Activated naive CD4-positive, alpha-beta T cell treated with anti-CD3 and anti-CD28 coated beads for 36 hours (primary cell): ENCODE data around the gene CADPS. TPM values are rescaled to one million over a fixed set of nuclear protein-coding genes. Genes with fewer than 3 reads are reported as not detected.

Experiments
- CTCF ChIA-PET: fragments of 350-600 bp; sonication (Branson Sonifier 250); formaldehyde crosslinking; loops from one replicate; lab custom pipeline; 2021; ENCODE audit warnings: antibody characterized with exemption; lab: Charles Lee
- DNase-seq: peaks from one replicate; pipeline ENCODE4 v3.0.0-alpha.2; 2020
- H3K27ac Mint-ChIP-seq: one replicate; pipeline ENCODE4 v1.8.0; 2021; ENCODE audit warnings: mild to moderate bottlenecking, mixed read lengths
- H3K27me3 Mint-ChIP-seq: one replicate; pipeline ENCODE4 v1.8.0; 2021; ENCODE audit warnings: low read depth, mixed read lengths
- H3K36me3 Mint-ChIP-seq: one replicate; pipeline ENCODE4 v1.8.0; 2021; ENCODE audit warnings: low read depth, mixed read lengths
- H3K4me1 Mint-ChIP-seq: one replicate; pipeline ENCODE4 v1.8.0; 2021; ENCODE audit warnings: low read depth, mixed read lengths
- H3K4me3 Mint-ChIP-seq: one replicate; pipeline ENCODE4 v1.8.0; 2021; ENCODE audit warnings: mild to moderate bottlenecking, moderate library complexity, mixed read lengths
- H3K9me3 Mint-ChIP-seq: one replicate; pipeline ENCODE4 v1.8.0; 2021; ENCODE audit warnings: mixed read lengths
- intact Hi-C: fragments of 100-400 bp; cut with micrococcal nuclease; formaldehyde crosslinking; loops from one replicate; pipeline ENCODE4 v1.15.1; 2023
- total RNA-seq, 2 experiments: library from RNA; stranded (reverse); gene quantifications; one replicate each; pipeline ENCODE4 v1.2.3, GENCODE V29; 2021

Gene CADPS
- total RNA-seq, 2 experiments from 2014 or later = not detected

GRCh38 chr3:62542185-62542584, 333.0 kb downstream of the CADPS start:
- H3K4me3 Mint-ChIP-seq = no peak overlapping the region
- H3K27ac Mint-ChIP-seq = no peak overlapping the region
- intact Hi-C loops = no loop called here
- CTCF ChIA-PET = no interaction called here
- DNase-seq = no peak
- no peaks in the 10 kb centered on the region for H3K4me1 Mint-ChIP-seq
- no peaks in the 10 kb centered on the region for H3K36me3 Mint-ChIP-seq
- no peaks in the 10 kb centered on the region for H3K9me3 Mint-ChIP-seq
- peaks cover 4% of the 10 kb centered on the region for H3K27me3 Mint-ChIP-seq

GRCh38 chr3:62539762-62540161, 335.5 kb downstream of the CADPS start:
- Mint-ChIP-seq H3K9me3 (no peaks in the 10 kb centered on the region), H3K4me3 (no peak overlapping the region), H3K4me1 (no peaks in the 10 kb centered on the region), H3K27me3 (peaks cover 4% of the 10 kb centered on the region), H3K27ac (no peak overlapping the region), H3K36me3 (no peaks in the 10 kb centered on the region)
- no peak for DNase-seq
- intact Hi-C loops = no loop called here
- CTCF ChIA-PET = no interaction called here

GRCh38 chr3:62538691-62539356, 336.4 kb downstream of the CADPS start:
- Mint-ChIP-seq H3K36me3 (no peaks in the 10 kb centered on the region), H3K27me3 (peaks cover 4% of the 10 kb centered on the region), H3K27ac (no peak overlapping the region), H3K4me1 (no peaks in the 10 kb centered on the region), H3K4me3 (no peak overlapping the region), H3K9me3 (no peaks in the 10 kb centered on the region)
- CTCF ChIA-PET = no interaction called here
- no peak for DNase-seq
- intact Hi-C loops = no loop called here

- H3K9me3 Mint-ChIP-seq = no peaks in the 10 kb centered on the region
- H3K4me1 Mint-ChIP-seq = no peaks in the 10 kb centered on the region
- DNase-seq = no peak
- intact Hi-C loops = no loop called here
- peaks cover 8% of the 10 kb centered on the region for H3K27me3 Mint-ChIP-seq
- H3K36me3 Mint-ChIP-seq = no peaks in the 10 kb centered on the region
- CTCF ChIA-PET = no interaction called here
- H3K27ac Mint-ChIP-seq = no peak overlapping the region
- H3K4me3 Mint-ChIP-seq = no peak overlapping the region
Measured at GRCh38 chr3:62534326-62534725, 340.9 kb downstream of the CADPS start.

GRCh38 chr3:62532796-62533195, 342.4 kb downstream of the CADPS start:
- peaks cover 4% of the 10 kb centered on the region for H3K27me3 Mint-ChIP-seq
- H3K27ac Mint-ChIP-seq = no peak overlapping the region
- CTCF ChIA-PET = no interaction called here

GRCh38 chr3:62531981-62532380, 343.2 kb downstream of the CADPS start:
- peaks cover 4% of the 10 kb centered on the region for H3K27me3 Mint-ChIP-seq
- H3K36me3 Mint-ChIP-seq = no peaks in the 10 kb centered on the region
- H3K4me3 Mint-ChIP-seq = no peak overlapping the region
- intact Hi-C loops = no loop called here
- no peak overlapping the region for H3K27ac Mint-ChIP-seq
- H3K4me1 Mint-ChIP-seq = no peaks in the 10 kb centered on the region
- no peak for DNase-seq
- CTCF ChIA-PET = no interaction called here
- no peaks in the 10 kb centered on the region for H3K9me3 Mint-ChIP-seq

More at GRCh38 chr3:62532796-62533195, 342.4 kb downstream of the CADPS start:
- no peaks in the 10 kb centered on the region for H3K36me3 Mint-ChIP-seq
- H3K9me3 Mint-ChIP-seq = no peaks in the 10 kb centered on the region
- no peaks in the 10 kb centered on the region for H3K4me1 Mint-ChIP-seq
- intact Hi-C loops = no loop called here
- no peak for DNase-seq
- no peak overlapping the region for H3K4me3 Mint-ChIP-seq

GRCh38 chr3:62531493-62531892, 343.7 kb downstream of the CADPS start:
- no peak for DNase-seq
- H3K27me3 Mint-ChIP-seq = peaks cover 4% of the 10 kb centered on the region
- CTCF ChIA-PET = no interaction called here
- H3K4me3 Mint-ChIP-seq = no peak overlapping the region
- no peaks in the 10 kb centered on the region for H3K36me3 Mint-ChIP-seq
- H3K4me1 Mint-ChIP-seq = no peaks in the 10 kb centered on the region
- intact Hi-C loops = no loop called here
- no peak overlapping the region for H3K27ac Mint-ChIP-seq
- no peaks in the 10 kb centered on the region for H3K9me3 Mint-ChIP-seq

- CTCF ChIA-PET = no interaction called here
- peaks cover 8% of the 10 kb centered on the region for H3K27me3 Mint-ChIP-seq
- H3K36me3 Mint-ChIP-seq = no peaks in the 10 kb centered on the region
- no peaks in the 10 kb centered on the region for H3K9me3 Mint-ChIP-seq
- H3K4me1 Mint-ChIP-seq = no peaks in the 10 kb centered on the region
- H3K27ac Mint-ChIP-seq = no peak overlapping the region
- peak; percentile 48 for DNase-seq
- intact Hi-C loops = no loop called here
- H3K4me3 Mint-ChIP-seq = no peak overlapping the region
Measured at GRCh38 chr3:62529230-62529629, 346.0 kb downstream of the CADPS start.

GRCh38 chr3:62527474-62527873, 347.7 kb downstream of the CADPS start:
- H3K27me3 Mint-ChIP-seq = peaks cover 5% of the 10 kb centered on the region
- CTCF ChIA-PET = no interaction called here
- H3K27ac Mint-ChIP-seq = no peak overlapping the region
- DNase-seq = no peak
- no peaks in the 10 kb centered on the region for H3K9me3 Mint-ChIP-seq
- no peaks in the 10 kb centered on the region for H3K4me1 Mint-ChIP-seq
- H3K4me3 Mint-ChIP-seq = no peak overlapping the region
- no peaks in the 10 kb centered on the region for H3K36me3 Mint-ChIP-seq
- intact Hi-C loops = no loop called here

- no peaks in the 10 kb centered on the region for H3K9me3 Mint-ChIP-seq
- H3K4me1 Mint-ChIP-seq = no peaks in the 10 kb centered on the region
- CTCF ChIA-PET = no interaction called here
- no peaks in the 10 kb centered on the region for H3K36me3 Mint-ChIP-seq
- DNase-seq = no peak
- peaks cover 7% of the 10 kb centered on the region for H3K27me3 Mint-ChIP-seq
- H3K4me3 Mint-ChIP-seq = no peak overlapping the region
- intact Hi-C loops = no loop called here
- no peak overlapping the region for H3K27ac Mint-ChIP-seq
Measured at GRCh38 chr3:62525281-62525680, 349.9 kb downstream of the CADPS start.

- no peak for DNase-seq
- Mint-ChIP-seq H3K9me3 (no peaks in the 10 kb centered on the region), H3K36me3 (no peaks in the 10 kb centered on the region), H3K4me1 (no peaks in the 10 kb centered on the region), H3K27me3 (peaks cover 8% of the 10 kb centered on the region), H3K27ac (no peak overlapping the region), H3K4me3 (no peak overlapping the region)
- CTCF ChIA-PET = no interaction called here
- intact Hi-C loops = no loop called here
Measured at GRCh38 chr3:62523672-62524071, 351.5 kb downstream of the CADPS start.

- H3K4me3 Mint-ChIP-seq = no peak overlapping the region
- CTCF ChIA-PET = no interaction called here
- H3K4me1 Mint-ChIP-seq = no peaks in the 10 kb centered on the region
- intact Hi-C loops = no loop called here
- H3K27ac Mint-ChIP-seq = no peak overlapping the region
- H3K27me3 Mint-ChIP-seq = peaks cover 9% of the 10 kb centered on the region
- H3K9me3 Mint-ChIP-seq = no peaks in the 10 kb centered on the region
- DNase-seq = no peak
- H3K36me3 Mint-ChIP-seq = no peaks in the 10 kb centered on the region
Measured at GRCh38 chr3:62521464-62522105, 353.6 kb downstream of the CADPS start.

GRCh38 chr3:62503516-62503915, 371.7 kb downstream of the CADPS start:
- intact Hi-C loops = no loop called here
- CTCF ChIA-PET = no interaction called here
- Mint-ChIP-seq H3K36me3 (no peaks in the 10 kb centered on the region), H3K9me3 (no peaks in the 10 kb centered on the region), H3K27me3 (peaks cover 8% of the 10 kb centered on the region), H3K4me3 (no peak overlapping the region), H3K4me1 (no peaks in the 10 kb centered on the region), H3K27ac (no peak overlapping the region)
- DNase-seq = no peak
